Neuronal stem cell (in vitro differentiated cells): Measurements from ENCODE around the gene ISYNA1.

Source experiments
- DNase-seq: peaks from one replicate; pipeline ENCODE4 v3.0.0-alpha.2; 2013; ENCODE audit warnings: low spot score
- H2AFZ ChIP-seq: one replicate; pipeline ENCODE4 v1.6.1; 2013; ENCODE audit warnings: mild to moderate bottlenecking, low read length, inconsistent platforms
- H2AK5ac ChIP-seq: 2 replicates; pipeline ENCODE4 v1.6.1; 2013; ENCODE audit warnings: low read depth, mild to moderate bottlenecking, inconsistent platforms, low read length, moderate library complexity, mixed read lengths
- H2BK120ac ChIP-seq: 2 replicates; pipeline ENCODE4 v1.6.1; 2013; ENCODE audit warnings: low read depth, mild to moderate bottlenecking, inconsistent platforms, low read length, moderate library complexity, mixed read lengths
- H2BK12ac ChIP-seq: one replicate; pipeline ENCODE4 v1.6.1; 2013; ENCODE audit warnings: low read length, inconsistent platforms
- H2BK15ac ChIP-seq: 2 replicates; pipeline ENCODE4 v1.6.1; 2013; ENCODE audit warnings: mild to moderate bottlenecking, low read length, inconsistent platforms, mixed read lengths
- H2BK5ac ChIP-seq: one replicate; pipeline ENCODE4 v1.6.1; 2013; ENCODE audit warnings: inconsistent platforms, mild to moderate bottlenecking, low read length, moderate library complexity
- H3K14ac ChIP-seq: one replicate; pipeline ENCODE4 v1.6.1; 2013; ENCODE audit warnings: low read length, inconsistent platforms
- H3K18ac ChIP-seq: 2 replicates; pipeline ENCODE4 v1.6.1; 2013; ENCODE audit warnings: low read length, inconsistent platforms
- H3K23ac ChIP-seq: 2 replicates; pipeline ENCODE4 v1.6.1; 2013; ENCODE audit warnings: low read depth, mild to moderate bottlenecking, mixed read lengths, low read length, inconsistent platforms; ENCODE audit not compliant: poor library complexity
- H3K27ac ChIP-seq: replicated peaks from 3 replicates; pipeline ENCODE4 v1.5.1; 2013; ENCODE audit warnings: low read length, inconsistent platforms
- H3K27me3 ChIP-seq, 3 experiments: 2 replicates each; pipeline ENCODE4 v1.6.1; 2013; ENCODE audit warnings: low read length in 3 of 3, mild to moderate bottlenecking in 2 of 3, inconsistent platforms in 1 of 3, low read depth in 1 of 3, mixed read lengths in 1 of 3, moderate library complexity in 1 of 3; ENCODE audit not compliant: control insufficient read depth in 3 of 3, insufficient read depth in 3 of 3
- H3K36me3 ChIP-seq, 2 donors: replicated peaks in 1 of 2; 2 replicates each; pipeline ENCODE4 v1.6.1; 2013; ENCODE audit warnings: low read length in 2 of 2; ENCODE audit not compliant: control insufficient read depth in 2 of 2, insufficient read depth in 2 of 2
- H3K4ac ChIP-seq: 2 replicates; pipeline ENCODE4 v1.6.1; 2013; ENCODE audit warnings: inconsistent platforms, mild to moderate bottlenecking, low read length, moderate library complexity
- H3K4me1 ChIP-seq, 2 donors: 1 replicate in 1 of 2; 2 replicates in 1 of 2; pipeline ENCODE4 v1.6.1; 2013; ENCODE audit warnings: low read length in 2 of 2, low read depth in 1 of 2; ENCODE audit not compliant: control insufficient read depth in 2 of 2, insufficient read depth in 1 of 2
- H3K4me2 ChIP-seq: one replicate; pipeline ENCODE4 v1.6.1; 2013; ENCODE audit warnings: mild to moderate bottlenecking, low read length, inconsistent platforms; ENCODE audit not compliant: insufficient read depth, poor library complexity, severe bottlenecking
- H3K4me3 ChIP-seq, 2 donors: 2 replicates each; pipeline ENCODE4 v1.5.1; 2013; ENCODE audit warnings: low read length in 2 of 2, mild to moderate bottlenecking in 2 of 2, inconsistent platforms in 1 of 2, moderate library complexity in 1 of 2
- H3K79me1 ChIP-seq: one replicate; pipeline ENCODE4 v1.6.1; 2013; ENCODE audit warnings: low read depth, mild to moderate bottlenecking, inconsistent platforms, low read length, moderate library complexity
- H3K9ac ChIP-seq: one replicate; pipeline ENCODE4 v1.6.1; 2013; ENCODE audit warnings: mild to moderate bottlenecking, low read depth, low read length, inconsistent platforms; ENCODE audit not compliant: poor library complexity
- H3K9me3 ChIP-seq, 2 donors: replicated peaks in 1 of 2; 2 replicates each; pipeline versions ENCODE3 to v1.6.1; 2013; ENCODE audit warnings: low read length in 2 of 2, mild to moderate bottlenecking in 2 of 2, inconsistent platforms in 1 of 2, low read depth in 1 of 2, mixed read lengths in 1 of 2, moderate library complexity in 1 of 2; ENCODE audit not compliant: control insufficient read depth in 2 of 2, insufficient read depth in 1 of 2
- H4K8ac ChIP-seq: one replicate; pipeline ENCODE4 v1.6.1; 2013; ENCODE audit warnings: low read depth, mild to moderate bottlenecking, inconsistent platforms, low read length, moderate library complexity
- H4K91ac ChIP-seq: one replicate; pipeline ENCODE4 v1.6.1; 2013; ENCODE audit warnings: low read length, low read depth, mild to moderate bottlenecking, inconsistent platforms; ENCODE audit not compliant: poor library complexity
- WGBS, 2 donors: extraction: QIAGEN DNeasy Blood & Tissue Kit; methylation state at CpG; one replicate each; pipeline ENCODE4 v1.1.7; 2013; ENCODE audit warnings: missing lambda C conversion rate in 2 of 2, mixed read lengths in 1 of 2; ENCODE audit not compliant: insufficient read length in 2 of 2, insufficient replicate concordance in 1 of 2; ENCODE audit errors: extremely low coverage in 2 of 2; 5-methylcytosine and 5-hydroxymethylcytosine counted together

The ISYNA1 gene

GRCh38 chr19:18473003-18473705 is 35.2 kb upstream of the ISYNA1 start:
- no peak overlapping the region for H4K8ac ChIP-seq
- DNase-seq = no peak
- peaks cover 0 to 5% of the 10 kb centered on the region in 2 donors for H3K9me3 ChIP-seq
- H3K18ac ChIP-seq = no peak overlapping the region
- no peak overlapping the region for H3K27ac ChIP-seq
- H2BK15ac ChIP-seq = no peak overlapping the region
- H3K36me3 ChIP-seq = no peaks in the 10 kb centered on the region
- H3K4me3 ChIP-seq = no peak overlapping the region
- H3K27me3 ChIP-seq = no peaks in the 10 kb centered on the region
- H3K23ac ChIP-seq = peak overlapping the region; percentile 62
- H4K91ac ChIP-seq = no peak overlapping the region
- H3K79me1 ChIP-seq = peaks cover 10% of the 10 kb centered on the region
- no CpG with 5 or more reads among the region's 8 CpGs for WGBS, 2 donors
- H3K4ac ChIP-seq = no peak overlapping the region
- H2AFZ ChIP-seq = no peak overlapping the region
- H3K4me1 ChIP-seq = peaks cover 5 to 13% of the 10 kb centered on the region in 2 donors
- no peak overlapping the region for H3K14ac ChIP-seq
- H3K9ac ChIP-seq = no peak overlapping the region
- no peak overlapping the region for H2BK5ac ChIP-seq
- H3K4me2 ChIP-seq = no peak overlapping the region
- H2AK5ac ChIP-seq = no peak overlapping the region
- H2BK120ac ChIP-seq = no peak overlapping the region
- H2BK12ac ChIP-seq = no peak overlapping the region

DNA sequence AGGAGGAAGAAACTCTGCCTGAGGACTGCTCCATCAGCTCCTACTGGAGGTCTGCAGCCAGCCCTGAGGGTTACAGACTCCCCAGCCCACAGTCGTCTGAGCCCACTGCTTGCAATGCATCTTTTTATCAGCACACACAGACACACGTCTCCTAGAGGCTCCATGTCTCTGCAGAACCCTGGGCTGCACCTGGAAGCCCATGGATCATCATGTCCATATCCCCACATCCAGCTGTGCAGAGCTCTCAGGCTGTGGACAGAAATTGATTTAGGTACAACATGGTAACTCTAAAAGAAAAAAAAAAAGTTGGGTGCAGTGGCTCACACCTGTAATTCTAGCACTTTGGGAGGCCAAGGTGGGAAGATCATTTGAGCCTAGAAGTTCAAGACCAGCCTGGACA is 32.9 kb upstream of the ISYNA1 start:
- no peak overlapping the region for H3K4ac ChIP-seq
- H2BK5ac ChIP-seq = no peak overlapping the region
- no peak overlapping the region for H3K14ac ChIP-seq
- no peak overlapping the region for H3K4me2 ChIP-seq
- H3K27ac ChIP-seq = no peak overlapping the region
- peaks cover 5 to 13% of the 10 kb centered on the region in 2 donors for H3K4me1 ChIP-seq
- H2BK12ac ChIP-seq = no peak overlapping the region
- no peak overlapping the region for H4K8ac ChIP-seq
- H3K27me3 ChIP-seq = no peaks in the 10 kb centered on the region
- H3K36me3 ChIP-seq = no peaks in the 10 kb centered on the region
- no CpG with 5 or more reads among the region's 2 CpGs for WGBS, 2 donors
- peaks cover 6% of the 10 kb centered on the region for H3K79me1 ChIP-seq
- H2BK120ac ChIP-seq = no peak overlapping the region
- no peak overlapping the region for H3K18ac ChIP-seq
- no peak overlapping the region for H3K23ac ChIP-seq
- H3K9me3 ChIP-seq = no peaks in the 10 kb centered on the region
- no peak overlapping the region for H3K4me3 ChIP-seq
- H2BK15ac ChIP-seq = no peak overlapping the region
- no peak overlapping the region for H2AFZ ChIP-seq
- no peak for DNase-seq
- no peak overlapping the region for H2AK5ac ChIP-seq
- H3K9ac ChIP-seq = no peak overlapping the region
- H4K91ac ChIP-seq = no peak overlapping the region

DNA sequence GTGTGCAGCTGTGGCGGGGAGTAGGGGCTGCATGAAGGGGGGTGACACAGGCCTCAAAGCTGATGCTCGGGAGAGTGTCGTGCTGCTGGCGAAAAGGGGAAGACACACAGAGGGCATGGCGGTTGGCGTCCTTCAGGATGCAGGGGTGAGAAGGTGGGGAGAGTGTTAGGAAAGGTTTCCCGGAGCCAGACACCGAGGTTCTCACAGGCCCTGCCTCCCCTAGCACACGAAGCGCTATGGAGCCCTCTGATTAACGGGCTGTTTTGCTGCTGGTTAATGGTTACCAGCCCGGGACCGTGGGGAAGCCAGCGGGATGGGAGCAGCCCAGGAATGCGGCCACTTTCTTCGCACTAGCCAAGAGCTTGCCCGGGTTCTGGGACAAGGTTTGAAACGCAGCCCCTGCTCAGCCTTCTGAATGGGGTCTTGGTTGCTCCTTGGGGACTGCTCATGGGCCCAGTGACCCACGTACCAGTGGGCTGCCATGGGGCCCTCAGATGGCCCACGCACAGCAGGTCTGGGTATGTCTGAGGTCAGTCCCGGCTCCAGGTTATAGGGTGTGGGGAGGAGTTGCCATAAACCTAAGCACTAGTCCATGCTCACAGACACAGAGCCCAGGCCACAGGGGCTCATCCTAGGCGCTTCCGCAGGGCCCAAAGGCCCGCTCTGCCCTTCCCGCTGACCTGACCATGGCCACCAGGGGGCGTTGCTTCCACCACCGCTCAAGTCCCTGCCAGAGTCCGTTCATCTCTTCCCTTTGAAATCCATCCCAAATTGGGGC is 31.3 kb upstream of the ISYNA1 start:
- Histone ChIP-seq H2AFZ (no peak overlapping the region), H3K9ac (peak overlapping the region; percentile 50), H3K4me2 (no peak overlapping the region), H3K18ac (peak overlapping the region; percentile 45), H3K4me3 (no peak overlapping the region), H3K14ac (no peak overlapping the region), H3K4me1 (peaks cover 5 to 12% of the 10 kb centered on the region in 2 donors), H3K9me3 (no peaks in the 10 kb centered on the region), H3K36me3 (peaks cover 0 to 2% of the 10 kb centered on the region in 2 donors), H3K27ac (no peak overlapping the region), H2BK12ac (no peak overlapping the region), H4K91ac (no peak overlapping the region), H3K79me1 (peaks cover 8% of the 10 kb centered on the region), H2BK15ac (peak overlapping the region; percentile 49), H3K27me3 (no peaks in the 10 kb centered on the region), H3K23ac (peak overlapping the region; percentile 85), H2BK120ac (no peak overlapping the region), H4K8ac (peak overlapping the region; percentile 6), H2AK5ac (peak overlapping the region; percentile 74), H3K4ac (no peak overlapping the region), H2BK5ac (no peak overlapping the region)
- WGBS, 2 donors = no CpG with 5 or more reads among the region's 28 CpGs
- DNase-seq = no peak

GRCh38 chr19:18468517-18468916 is 30.6 kb upstream of the ISYNA1 start:
- Histone ChIP-seq H4K91ac (no peak overlapping the region), H2BK15ac (no peak overlapping the region), H4K8ac (no peak overlapping the region), H3K27me3 (no peaks in the 10 kb centered on the region), H2BK12ac (no peak overlapping the region), H2BK5ac (no peak overlapping the region), H2AK5ac (no peak overlapping the region), H2AFZ (no peak overlapping the region), H3K36me3 (peaks cover 2 to 4% of the 10 kb centered on the region in 2 donors), H3K79me1 (peaks cover 8% of the 10 kb centered on the region), H3K4me1 (peaks cover 5 to 12% of the 10 kb centered on the region in 2 donors), H3K9ac (peak overlapping the region; percentile 27), H3K23ac (no peak overlapping the region), H3K4me2 (no peak overlapping the region), H3K4ac (no peak overlapping the region), H3K9me3 (no peaks in the 10 kb centered on the region), H3K14ac (peak overlapping the region; percentile 97), H3K4me3 (no peak overlapping the region), H3K18ac (no peak overlapping the region), H2BK120ac (no peak overlapping the region), H3K27ac (no peak overlapping the region)
- DNase-seq = no peak
- no CpG with 5 or more reads among the region's 3 CpGs for WGBS, 2 donors
